ENCODE measurements around the gene IGF2BP2. TPM values are rescaled to one million over a fixed set of nuclear protein-coding genes. Genes with fewer than 3 reads are reported as not detected.

IGF2BP2 gene
- total and polyA plus RNA-seq, 2 of the 4 experiments (the other 2 are of a cell fraction), result 23.4 to 88.2 TPM

DNA sequence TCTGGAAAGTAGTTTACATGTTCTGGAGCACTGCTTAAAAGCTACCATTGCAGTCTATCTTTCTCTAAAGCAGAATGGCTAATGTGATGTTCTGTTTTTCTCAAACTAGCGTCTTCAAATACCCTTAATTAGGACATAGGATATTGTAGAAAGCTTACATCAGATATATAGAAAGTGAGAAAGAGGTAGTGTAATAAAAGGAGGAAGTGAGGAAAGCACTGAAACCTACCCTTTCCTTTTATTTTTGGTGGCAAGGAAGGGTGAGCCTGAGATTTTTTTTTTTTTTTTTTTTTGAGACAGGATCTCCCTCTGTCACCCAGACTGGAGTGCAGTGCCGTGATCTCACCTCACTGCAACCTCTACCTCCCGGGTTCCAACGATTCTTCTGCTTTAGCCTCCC is 229.3 kb downstream of the IGF2BP2 start:
- H2BK120ac ChIP-seq (ENCODE audit: low read depth, low read length), result no peak overlapping the region
- H4K5ac ChIP-seq (ENCODE audit: low read depth, low read length), result no peak overlapping the region
- H3K14ac ChIP-seq (replicated peaks; ENCODE audit: low read depth, low read length), result no peak overlapping the region
- TF ChIP-seq CHD1 (IDR thresholded peaks at IDR 0.05; ENCODE audit: low read depth, low read length) (no peak), RCOR1 (IDR thresholded peaks at IDR 0.05; ENCODE audit: insufficient replicate concordance, low read length) (no peak), MAZ (IDR thresholded peaks at IDR 0.05; ENCODE audit: borderline replicate concordance, low read depth, low read length) (no peak), MAFK (IDR thresholded peaks at IDR 0.05; ENCODE audit: low read depth, low read length) (no peak), CEBPB (IDR thresholded peaks at IDR 0.05; ENCODE audit: low read depth, low read length) (no peak), RAD21 (IDR thresholded peaks at IDR 0.05; ENCODE audit: low read length) (no peak), POLR2A (IDR thresholded peaks at IDR 0.05; ENCODE audit: low read depth, low read length) (no peak), SMC3 (IDR thresholded peaks at IDR 0.05; ENCODE audit: low read depth, low read length) (no peak), NFE2L2 (IDR thresholded peaks at IDR 0.05; ENCODE audit: low read depth, low read length) (no peak)
- TF ChIP-seq, protein P1, sequence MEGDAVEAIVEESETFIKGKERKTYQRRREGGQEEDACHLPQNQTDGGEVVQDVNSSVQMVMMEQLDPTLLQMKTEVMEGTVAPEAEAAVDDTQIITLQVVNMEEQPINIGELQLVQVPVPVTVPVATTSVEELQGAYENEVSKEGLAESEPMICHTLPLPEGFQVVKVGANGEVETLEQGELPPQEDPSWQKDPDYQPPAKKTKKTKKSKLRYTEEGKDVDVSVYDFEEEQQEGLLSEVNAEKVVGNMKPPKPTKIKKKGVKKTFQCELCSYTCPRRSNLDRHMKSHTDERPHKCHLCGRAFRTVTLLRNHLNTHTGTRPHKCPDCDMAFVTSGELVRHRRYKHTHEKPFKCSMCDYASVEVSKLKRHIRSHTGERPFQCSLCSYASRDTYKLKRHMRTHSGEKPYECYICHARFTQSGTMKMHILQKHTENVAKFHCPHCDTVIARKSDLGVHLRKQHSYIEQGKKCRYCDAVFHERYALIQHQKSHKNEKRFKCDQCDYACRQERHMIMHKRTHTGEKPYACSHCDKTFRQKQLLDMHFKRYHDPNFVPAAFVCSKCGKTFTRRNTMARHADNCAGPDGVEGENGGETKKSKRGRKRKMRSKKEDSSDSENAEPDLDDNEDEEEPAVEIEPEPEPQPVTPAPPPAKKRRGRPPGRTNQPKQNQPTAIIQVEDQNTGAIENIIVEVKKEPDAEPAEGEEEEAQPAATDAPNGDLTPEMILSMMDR (conservative IDR thresholded peaks at IDR 0.05; ENCODE audit: low read depth, low read length), result no peak
- TF ChIP-seq, protein P2, sequence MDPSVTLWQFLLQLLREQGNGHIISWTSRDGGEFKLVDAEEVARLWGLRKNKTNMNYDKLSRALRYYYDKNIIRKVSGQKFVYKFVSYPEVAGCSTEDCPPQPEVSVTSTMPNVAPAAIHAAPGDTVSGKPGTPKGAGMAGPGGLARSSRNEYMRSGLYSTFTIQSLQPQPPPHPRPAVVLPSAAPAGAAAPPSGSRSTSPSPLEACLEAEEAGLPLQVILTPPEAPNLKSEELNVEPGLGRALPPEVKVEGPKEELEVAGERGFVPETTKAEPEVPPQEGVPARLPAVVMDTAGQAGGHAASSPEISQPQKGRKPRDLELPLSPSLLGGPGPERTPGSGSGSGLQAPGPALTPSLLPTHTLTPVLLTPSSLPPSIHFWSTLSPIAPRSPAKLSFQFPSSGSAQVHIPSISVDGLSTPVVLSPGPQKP (IDR thresholded peaks at IDR 0.05; ENCODE audit: borderline replicate concordance, low read depth, low read length), result no peak
- no peak overlapping the region for H2BK5ac ChIP-seq (ENCODE audit: low read depth, low read length, poor library complexity, severe bottlenecking)
- CTCF ChIA-PET, result no interaction called here
- H3K9me1 ChIP-seq (ENCODE audit: insufficient read depth, low read length), result no peaks in the 10 kb centered on the region
- H3K4ac ChIP-seq (ENCODE audit: low read depth, low read length), result no peak overlapping the region
- in situ Hi-C loops (cut with MboI; ENCODE audit: low sequenced_read_pairs), result no loop called here
- no peak overlapping the region for H3K56ac ChIP-seq (ENCODE audit: extremely low read depth, insufficient read depth, low read length)
- no peak overlapping the region for H3K27ac ChIP-seq (ENCODE audit: insufficient read depth, low read length)
- no peak overlapping the region for H2BK15ac ChIP-seq (ENCODE audit: low read depth, low read length)
- no peaks in the 10 kb centered on the region for H3K27me3 ChIP-seq (ENCODE audit: control insufficient read depth, insufficient read depth, low read length)
- no peak overlapping the region for H3K4me2 ChIP-seq (ENCODE audit: low read depth, low read length)
- H2AK9ac ChIP-seq (replicated peaks; ENCODE audit: low read depth, low read length, poor library complexity), result no peak overlapping the region
- no peak overlapping the region for H3K9ac ChIP-seq (ENCODE audit: low read depth, low read length)
- ATAC-seq (ENCODE audit: low read depth) (no peak), DNase-seq (no peak)
- dilution Hi-C loops (cut with HindIII; ENCODE audit: low sequenced_read_pairs, unreplicated experiment), result no loop called here
- no peaks in the 10 kb centered on the region for H3K9me3 ChIP-seq (ENCODE audit: control insufficient read depth, insufficient read depth, low read length)
- no peak overlapping the region for H3K4me3 ChIP-seq (ENCODE audit: insufficient read depth, low read depth, low read length)
- no peak overlapping the region for H4K8ac ChIP-seq (ENCODE audit: low read depth in 2 of 2, low read length in 2 of 2)
- no peak overlapping the region for H2AFZ ChIP-seq (replicated peaks; ENCODE audit: low read length, poor library complexity)
- BruUV-seq (replicated peaks), result no TSS peak
- H3K36me3 ChIP-seq (ENCODE audit: control insufficient read depth, insufficient read depth, low read length), result peaks cover 6% of the 10 kb centered on the region
- H3K4me1 ChIP-seq (ENCODE audit: control insufficient read depth, insufficient read depth, low read length), result no peaks in the 10 kb centered on the region
- WGBS, 2 experiments (ENCODE audit: extremely low coverage in 2 of 2, insufficient read length in 1 of 2), result no CpG with 5 or more reads among the region's 4 CpGs
- H4K91ac ChIP-seq (ENCODE audit: insufficient read depth, low read depth, low read length), result no peak overlapping the region
- no peak overlapping the region for H2AK5ac ChIP-seq (ENCODE audit: low read depth, low read length)
- POLR2A ChIA-PET (ENCODE audit: unreplicated experiment), result no interaction called here
- H3K23ac ChIP-seq (ENCODE audit: low read depth, low read length), result no peak overlapping the region
- no peaks in the 10 kb centered on the region for H4K20me1 ChIP-seq (ENCODE audit: insufficient read depth, low read length)
- H3K18ac ChIP-seq (ENCODE audit: low read depth, low read length), result no peak overlapping the region
- H3K79me1 ChIP-seq (ENCODE audit: low read depth in 1 of 2, low read length in 2 of 2), result peaks cover 3 to 6% of the 10 kb centered on the region in 2 experiments; a peak in 2 of 4 replicates
- H2BK20ac ChIP-seq (ENCODE audit: low read depth, low read length), result no peak overlapping the region
- intact Hi-C loops (cut with micrococcal nuclease), result no loop called here
